Caco-2 (cell line): ENCODE measurements around the gene RALGAPA1. TPM values are rescaled to one million over a fixed set of nuclear protein-coding genes. Genes with fewer than 3 reads are reported as not detected.

Experiments
- BruUV-seq: library from RNA; stranded (reverse); fragments of 400-500 nt; replicated peaks from 2 replicates; lab custom pipeline; 2021; lab: Mats Ljungman, UMichigan
- CTCF ChIA-PET: fragments of 300-600 bp; sonication (Branson Sonifier 250); formaldehyde crosslinking; loops from one replicate; lab custom pipeline; 2022; ENCODE audit warnings: antibody characterized with exemption; lab: Charles Lee
- POLR2A ChIA-PET: fragments of 300-600 bp; sonication (Branson Sonifier 250); formaldehyde crosslinking; loops from one replicate; lab custom pipeline; 2022; ENCODE audit warnings: antibody characterized with exemption; lab: Charles Lee
- DNase-seq, 2 experiments: peaks; one replicate each; pipeline versions ENCODE4 v3.0.0 to v3.0.0-alpha.2; 2020 to 2022
- H3K27me3 ChIP-seq: replicated peaks from 2 replicates; pipeline ENCODE4 v1.6.0; 2011; ENCODE audit warnings: low read length; ENCODE audit not compliant: control insufficient read depth, insufficient read depth
- H3K36me3 ChIP-seq: 2 replicates; pipeline ENCODE4 v1.5.1; 2011; ENCODE audit warnings: low read length; ENCODE audit not compliant: control insufficient read depth, insufficient read depth
- H3K4me1 ChIP-seq: fragments of 250-450 bp; sonication (Bioruptor Pico); 2 replicates; pipeline ENCODE4 v1.5.1; 2020; ENCODE audit warnings: mild to moderate bottlenecking
- H3K4me3 ChIP-seq: 2 replicates; pipeline ENCODE4 v1.5.1; 2011; ENCODE audit warnings: low read depth, mild to moderate bottlenecking, control low read depth, low read length
- H3K9me3 ChIP-seq: fragments of 250-450 bp; sonication (Bioruptor Pico); 2 replicates; pipeline ENCODE4 v1.5.1; 2020; ENCODE audit warnings: mild to moderate bottlenecking, moderate library complexity
- H3K27ac Mint-ChIP-seq: one replicate; pipeline ENCODE4 v1.8.0; 2022; ENCODE audit warnings: mixed read lengths; ENCODE audit not compliant: unreplicated experiment
- H3K27me3 Mint-ChIP-seq: one replicate; pipeline ENCODE4 v1.8.0; 2022; ENCODE audit warnings: mixed read lengths; ENCODE audit not compliant: insufficient read depth, unreplicated experiment
- H3K36me3 Mint-ChIP-seq: one replicate; pipeline ENCODE4 v1.8.0; 2022; ENCODE audit warnings: mild to moderate bottlenecking, mixed read lengths; ENCODE audit not compliant: insufficient read depth, unreplicated experiment
- H3K4me1 Mint-ChIP-seq: one replicate; pipeline ENCODE4 v1.8.0; 2022; ENCODE audit warnings: low read depth, mixed read lengths; ENCODE audit not compliant: unreplicated experiment
- H3K4me3 Mint-ChIP-seq: one replicate; pipeline ENCODE4 v1.8.0; 2022; ENCODE audit warnings: mild to moderate bottlenecking, moderate library complexity, mixed read lengths; ENCODE audit not compliant: unreplicated experiment
- H3K9me3 Mint-ChIP-seq: one replicate; pipeline ENCODE4 v1.8.0; 2022; ENCODE audit warnings: mixed read lengths; ENCODE audit not compliant: unreplicated experiment
- CTCF ChIP-seq, 2 experiments: fragments of 200-600 bp in 1 of 2; IDR thresholded peaks; 1 replicate in 1 of 2; 2 replicates in 1 of 2; pipeline versions ENCODE4 v1.5.1 to v1.8.0; 2011 to 2022; ENCODE audit warnings: antibody characterized with exemption in 1 of 2, control low read depth in 1 of 2, inconsistent platforms in 1 of 2, low read depth in 1 of 2, low read length in 1 of 2, mild to moderate bottlenecking in 1 of 2, moderate library complexity in 1 of 2; ENCODE audit not compliant: insufficient read depth in 1 of 2, severe bottlenecking in 1 of 2, unreplicated experiment in 1 of 2
- intact Hi-C: fragments of 100-400 bp; cut with micrococcal nuclease; formaldehyde crosslinking; loops from one replicate; pipeline ENCODE4 v1.10.0; 2022; ENCODE audit not compliant: unreplicated experiment
- total RNA-seq: library from RNA; stranded (reverse); gene quantifications from 2 replicates; pipeline ENCODE4 v1.2.3, GENCODE V29; 2022

The RALGAPA1 gene
- total RNA-seq, 1 experiment from 2014 or later, result 28.9 TPM

DNA sequence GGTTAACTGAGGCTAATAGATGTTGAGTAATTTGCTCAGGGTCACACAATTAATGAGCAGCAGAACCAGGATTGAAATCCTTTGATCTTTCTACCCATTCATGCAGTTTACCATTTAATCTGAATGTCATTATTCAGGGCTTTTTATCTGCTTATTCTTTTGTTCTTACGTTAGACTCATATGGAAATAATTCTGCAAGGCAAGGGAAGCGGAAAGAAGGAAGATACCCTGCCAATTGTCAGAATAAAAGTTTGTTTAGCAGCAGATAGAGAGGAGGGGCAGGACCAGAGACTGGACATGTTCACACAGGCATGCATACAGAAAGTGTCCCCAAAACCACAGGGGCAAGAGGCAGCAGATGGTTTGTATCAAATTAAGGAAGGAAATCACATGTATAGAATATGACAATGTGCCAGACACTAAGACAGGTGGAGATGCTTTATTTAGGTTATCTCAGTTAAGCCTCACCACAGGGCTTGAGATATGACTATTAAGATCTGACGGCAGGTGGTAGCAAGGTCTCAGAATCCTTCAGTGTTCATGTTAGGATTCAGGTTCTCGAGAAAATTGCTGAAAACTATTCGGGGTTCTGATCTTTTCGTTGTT is 46.9 kb upstream of the RALGAPA1 start:
- Histone ChIP-seq H3K4me1 (no peaks in the 10 kb centered on the region), H3K27me3 (no peaks in the 10 kb centered on the region), H3K36me3 (no peaks in the 10 kb centered on the region), H3K9me3 (no peaks in the 10 kb centered on the region; the same call in 1 of the 2 replicates), H3K4me3 (no peak overlapping the region)
- Mint-ChIP-seq H3K27me3 (no peaks in the 10 kb centered on the region), H3K27ac (no peak overlapping the region), H3K4me3 (no peak overlapping the region), H3K9me3 (peaks cover 13% of the 10 kb centered on the region), H3K4me1 (no peaks in the 10 kb centered on the region), H3K36me3 (peaks cover 6% of the 10 kb centered on the region)
- CTCF ChIA-PET, result no interaction called here
- POLR2A ChIA-PET, result no interaction called here
- no peak for TF ChIP-seq CTCF (IDR thresholded peaks at IDR 0.05; ENCODE audit: insufficient read depth in 1 of 2, low read depth in 1 of 2, low read length in 1 of 2, severe bottlenecking in 1 of 2, unreplicated experiment in 1 of 2)
- intact Hi-C loops, result no loop called here
- DNase-seq, result no peak
- BruUV-seq, result no TSS peak

DNA sequence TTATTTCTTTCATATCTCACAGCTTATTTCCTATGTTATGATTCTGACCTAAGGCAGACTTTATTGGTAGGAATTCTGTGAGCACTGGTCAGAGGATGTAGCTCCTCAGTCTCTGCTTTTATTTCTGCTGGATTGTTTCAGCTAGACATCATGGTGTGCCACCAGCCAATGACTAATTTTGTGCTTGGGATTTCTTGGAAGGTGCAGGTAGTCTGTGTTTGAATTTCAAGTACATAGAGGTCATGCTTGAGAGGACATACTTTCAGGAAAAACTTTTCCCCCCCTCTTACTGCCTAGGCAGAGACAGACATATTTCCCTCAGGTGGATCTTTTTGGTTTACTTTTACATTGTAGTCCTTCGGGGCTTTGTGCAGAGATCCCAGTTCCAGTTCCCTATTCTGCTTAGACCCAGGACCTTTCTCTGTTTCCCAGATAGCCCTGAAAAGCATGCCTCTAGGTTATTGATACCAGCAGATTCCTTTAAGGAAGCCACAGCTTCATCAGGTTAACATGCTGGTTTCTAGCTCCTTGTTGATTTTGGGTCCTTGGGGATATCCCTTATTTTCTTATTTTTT is 45.7 kb upstream of the RALGAPA1 start:
- DNase-seq, result no peak
- ChIA-PET CTCF (no interaction called here), POLR2A (no interaction called here)
- Mint-ChIP-seq H3K9me3 (peaks cover 14% of the 10 kb centered on the region), H3K27ac (no peak overlapping the region), H3K27me3 (no peaks in the 10 kb centered on the region), H3K4me1 (no peaks in the 10 kb centered on the region), H3K4me3 (no peak overlapping the region), H3K36me3 (peaks cover 6% of the 10 kb centered on the region)
- intact Hi-C loops, result no loop called here
- Histone ChIP-seq H3K36me3 (no peaks in the 10 kb centered on the region), H3K27me3 (no peaks in the 10 kb centered on the region), H3K9me3 (no peaks in the 10 kb centered on the region; the same call in 1 of the 2 replicates), H3K4me1 (no peaks in the 10 kb centered on the region), H3K4me3 (no peak overlapping the region)
- BruUV-seq, result no TSS peak
- no peak for TF ChIP-seq CTCF (IDR thresholded peaks at IDR 0.05; ENCODE audit: insufficient read depth in 1 of 2, low read depth in 1 of 2, low read length in 1 of 2, severe bottlenecking in 1 of 2, unreplicated experiment in 1 of 2)

DNA sequence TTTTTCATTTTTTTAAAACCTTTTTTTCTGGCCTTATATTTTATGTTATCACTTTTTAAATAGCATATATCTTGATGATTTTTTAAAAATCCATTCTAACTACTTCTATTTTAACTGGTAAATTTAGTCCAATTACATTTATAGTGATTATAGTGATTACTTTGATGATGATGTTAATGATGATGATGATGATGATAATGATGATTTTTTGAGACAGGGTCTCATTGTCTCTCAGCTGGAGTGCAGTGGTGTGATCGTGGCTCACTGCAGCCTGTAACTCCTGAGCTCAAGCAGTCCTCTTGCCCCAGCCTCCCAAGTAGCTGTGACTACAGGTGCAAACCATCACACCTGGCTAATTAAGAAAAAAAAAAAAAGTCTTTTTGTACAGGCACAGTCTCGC is 44.1 kb upstream of the RALGAPA1 start:
- Mint-ChIP-seq H3K27ac (no peak overlapping the region), H3K4me3 (no peak overlapping the region), H3K36me3 (peaks cover 6% of the 10 kb centered on the region), H3K4me1 (no peaks in the 10 kb centered on the region), H3K27me3 (no peaks in the 10 kb centered on the region), H3K9me3 (peaks cover 14% of the 10 kb centered on the region)
- no peak for TF ChIP-seq CTCF (IDR thresholded peaks at IDR 0.05; ENCODE audit: insufficient read depth in 1 of 2, low read depth in 1 of 2, low read length in 1 of 2, severe bottlenecking in 1 of 2, unreplicated experiment in 1 of 2)
- intact Hi-C loops, result no loop called here
- Histone ChIP-seq H3K4me3 (no peak overlapping the region), H3K9me3 (no peaks in the 10 kb centered on the region; the same call in 1 of the 2 replicates), H3K36me3 (no peaks in the 10 kb centered on the region), H3K4me1 (no peaks in the 10 kb centered on the region), H3K27me3 (no peaks in the 10 kb centered on the region)
- no peak for DNase-seq
- ChIA-PET POLR2A (no interaction called here), CTCF (no interaction called here)
- no TSS peak for BruUV-seq
